UCSD-AML1 (cell line): ENCODE measurements around the gene ERC2.

Experiments used
- DNase-seq: peaks from one replicate; lab custom pipeline; 2025; ENCODE audit not compliant: unreplicated experiment; lab: John Stamatoyannopoulos, UW

Gene ERC2

GRCh38 chr3:55895897-55896566 lies 572.2 kb downstream of the ERC2 start:
- DNase-seq, result no peak

DNA sequence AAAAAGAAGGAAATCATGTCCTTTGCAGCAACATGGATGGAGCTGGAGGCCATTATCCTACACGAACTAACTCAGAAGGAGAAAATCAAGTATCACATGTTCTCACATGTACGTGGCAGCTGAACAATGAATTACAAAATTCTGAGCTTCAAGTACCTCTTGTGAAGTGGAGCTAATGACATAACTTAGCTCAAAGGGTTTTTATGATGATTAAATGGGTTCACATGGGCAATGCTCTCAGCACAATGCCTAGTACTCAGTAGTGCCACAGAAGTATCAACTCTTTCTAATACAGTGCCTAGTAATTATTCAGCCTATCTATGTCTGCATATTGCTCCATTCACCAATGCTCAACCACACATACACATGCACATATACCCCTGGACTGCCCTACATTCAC lies 573.7 kb downstream of the ERC2 start:
- DNase-seq, result no peak

GRCh38 chr3:55893045-55893664 lies 575.1 kb downstream of the ERC2 start:
- no peak for DNase-seq

DNA sequence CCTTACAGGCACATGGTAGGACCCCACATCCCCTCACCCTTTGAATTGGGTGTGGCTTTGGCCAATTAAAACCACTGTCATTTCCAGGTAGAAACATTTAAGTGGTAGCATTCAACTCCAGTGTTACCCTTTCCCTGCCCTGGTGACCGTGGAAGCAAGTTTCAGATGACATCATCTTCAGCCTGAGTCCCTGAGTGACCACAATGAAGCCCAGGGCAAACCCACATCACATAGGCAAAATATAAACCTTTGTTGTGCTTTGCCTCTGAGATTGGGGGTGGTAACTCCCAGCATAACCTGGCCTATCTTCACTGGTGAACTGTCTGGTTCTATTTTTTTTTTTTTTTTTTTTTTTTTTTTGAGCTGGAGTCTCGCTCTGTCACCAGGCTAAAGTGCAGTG lies 577.2 kb downstream of the ERC2 start:
- no peak for DNase-seq

- no peak for DNase-seq
These were observed 579.9 kb downstream of the ERC2 start for GRCh38 chr3:55888282-55888885.

DNA sequence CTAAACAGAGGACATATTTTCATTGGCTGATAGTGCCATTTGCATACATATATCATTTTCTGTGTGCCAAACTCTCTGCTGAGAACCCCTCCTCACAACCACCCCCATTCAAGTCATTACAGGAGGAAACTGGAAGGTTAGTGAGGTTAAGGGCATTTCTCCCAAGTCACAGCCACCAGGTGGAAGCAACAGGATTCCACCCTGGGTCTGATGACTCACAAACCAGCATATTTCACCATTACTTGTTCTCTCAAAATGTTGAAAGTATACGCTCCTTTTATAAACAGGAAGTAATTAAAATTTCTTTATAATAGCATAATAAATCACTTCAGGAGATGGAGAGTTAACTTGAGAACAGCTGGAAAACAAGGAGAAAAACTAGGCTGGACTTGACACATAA lies 582.5 kb downstream of the ERC2 start:
- DNase-seq, result no peak

DNA sequence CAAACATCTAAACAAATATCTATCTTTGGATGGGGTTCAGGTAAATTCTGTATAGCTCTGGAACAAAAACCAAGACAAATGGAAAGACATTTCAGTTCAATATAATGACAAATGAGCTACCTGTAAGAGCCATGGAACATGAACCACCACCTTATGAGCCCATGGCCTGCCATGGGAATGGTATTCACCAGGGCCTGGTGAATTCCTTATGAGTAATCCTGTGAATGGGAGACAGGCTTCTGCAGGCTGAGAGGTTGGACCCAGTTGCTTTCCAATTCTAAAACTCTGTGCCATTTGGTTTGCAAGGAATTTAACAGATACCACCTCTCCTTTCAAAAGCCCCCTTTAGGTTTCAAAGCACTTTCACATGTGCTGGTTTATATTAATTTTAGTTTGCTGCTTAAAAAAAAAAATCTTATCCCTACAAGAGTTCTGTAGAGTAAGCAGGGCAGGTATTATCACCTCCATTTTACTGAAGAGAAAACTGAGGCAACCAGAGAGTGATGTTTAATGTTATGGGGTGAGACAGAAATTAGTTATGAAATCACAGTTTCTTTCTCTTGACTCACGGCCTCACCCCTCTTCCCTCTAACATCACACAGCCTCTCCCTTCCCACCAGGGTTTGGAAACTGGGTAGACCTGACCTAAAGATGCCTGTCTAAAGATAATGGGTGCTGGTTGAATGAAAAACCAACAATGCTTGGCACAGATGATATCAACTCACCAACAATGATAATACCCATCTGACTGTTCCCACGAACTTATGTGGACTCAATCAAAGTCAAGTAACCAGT lies 583.6 kb downstream of the ERC2 start:
- DNase-seq, result no peak

- no peak for DNase-seq
These were observed 584.2 kb downstream of the ERC2 start for GRCh38 chr3:55884066-55884465.

DNA sequence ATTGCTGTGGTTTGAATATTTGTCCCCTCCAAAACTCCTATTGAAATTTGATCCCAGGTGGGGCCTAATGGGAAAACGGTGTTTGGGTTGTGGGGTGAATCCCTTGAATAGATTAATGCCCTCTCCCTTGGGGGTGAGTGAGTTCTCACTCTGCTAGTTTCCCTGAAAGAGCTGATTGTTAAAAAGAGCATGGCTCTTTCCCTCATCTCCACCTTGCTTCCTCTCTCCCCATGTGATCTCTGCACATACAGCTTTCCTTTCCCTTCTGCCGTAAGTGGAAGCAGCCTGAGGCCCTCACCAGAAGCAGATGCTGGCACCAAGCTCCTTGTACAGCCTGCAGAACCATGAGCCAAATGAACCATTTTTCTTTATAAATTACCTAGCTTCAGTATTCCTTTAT lies 586.3 kb downstream of the ERC2 start:
- DNase-seq, result no peak

DNA sequence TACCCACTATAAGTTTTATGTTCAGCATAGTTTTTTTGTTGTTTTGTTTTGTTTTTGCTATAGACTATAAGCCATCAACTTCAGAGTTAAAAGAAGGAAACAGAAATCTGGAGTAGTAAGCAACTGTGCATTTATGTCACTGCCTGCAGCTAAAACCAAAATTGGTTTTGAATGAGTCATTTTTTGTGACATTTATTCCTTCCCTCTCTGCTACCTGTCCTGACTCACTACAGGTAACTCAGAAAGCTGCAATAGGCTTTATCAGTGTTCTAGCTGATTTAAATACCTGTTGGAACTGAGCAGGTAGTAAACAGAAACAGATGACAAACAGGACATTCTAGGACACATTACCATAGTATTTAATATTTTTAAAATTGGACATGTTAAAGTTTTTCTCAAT lies 587.9 kb downstream of the ERC2 start:
- DNase-seq, result no peak

DNA sequence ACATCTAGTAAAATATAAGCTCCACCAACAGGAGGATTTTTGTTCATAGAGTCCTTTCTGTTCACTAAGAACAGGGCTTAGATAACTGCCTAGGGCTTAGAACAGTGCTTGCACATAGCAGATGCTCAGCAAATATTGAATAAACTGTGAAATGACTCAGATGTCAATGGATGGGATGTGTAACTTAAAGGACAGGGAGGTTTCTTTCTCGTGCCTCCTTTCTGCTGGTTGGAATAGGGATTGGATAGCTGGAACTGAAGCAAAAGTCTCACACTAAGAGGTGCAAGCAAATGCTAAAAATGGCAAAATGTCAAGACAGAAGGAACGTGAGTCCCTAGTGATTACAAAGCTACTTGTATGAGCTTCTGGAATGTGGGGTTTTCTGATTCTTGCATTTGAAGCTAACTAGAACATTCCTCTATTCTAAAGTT lies 588.4 kb downstream of the ERC2 start:
- no peak for DNase-seq

- no peak for DNase-seq
These were observed 590.6 kb downstream of the ERC2 start for GRCh38 chr3:55877703-55878102.

GRCh38 chr3:55876560-55876959 lies 591.7 kb downstream of the ERC2 start:
- no peak for DNase-seq

- DNase-seq, result no peak
These were observed 593.2 kb downstream of the ERC2 start for GRCh38 chr3:55875113-55875512.

DNA sequence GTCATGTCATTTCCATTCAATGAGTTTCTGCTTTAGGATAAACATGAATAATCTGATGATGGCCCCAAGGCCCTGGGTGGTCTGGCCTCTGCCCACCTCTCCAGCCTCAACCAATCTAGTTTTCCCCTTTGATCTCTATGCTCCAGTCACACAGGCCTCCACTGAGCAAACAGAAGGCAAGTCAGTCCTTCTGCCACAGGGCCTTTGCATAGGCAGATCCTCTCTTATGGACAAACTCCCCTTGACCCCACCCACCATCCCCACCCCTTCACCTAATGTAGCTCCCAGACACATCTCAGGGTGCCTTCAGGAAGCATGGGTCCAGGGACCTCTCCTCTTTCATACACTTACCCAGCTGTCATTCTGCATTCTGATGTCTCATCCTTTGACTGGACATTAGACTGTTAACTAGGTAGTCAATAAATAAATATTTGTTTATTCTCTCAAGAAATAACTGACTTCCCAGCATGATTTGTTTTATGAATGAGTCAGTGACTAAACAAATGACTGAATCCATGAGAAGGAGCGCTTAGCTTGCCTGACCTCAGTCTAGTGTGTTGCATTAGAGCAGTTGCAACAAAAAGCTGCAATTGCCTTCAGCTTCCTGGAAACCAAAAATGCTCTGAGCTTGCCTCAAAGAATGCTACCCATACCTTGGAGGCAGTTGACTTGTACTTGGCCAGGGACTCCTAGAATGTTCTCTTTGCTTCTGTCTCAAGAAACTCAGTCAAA lies 594.6 kb downstream of the ERC2 start:
- no peak for DNase-seq

- DNase-seq, result no peak
These were observed 597.7 kb downstream of the ERC2 start for GRCh38 chr3:55870594-55870993.

DNA sequence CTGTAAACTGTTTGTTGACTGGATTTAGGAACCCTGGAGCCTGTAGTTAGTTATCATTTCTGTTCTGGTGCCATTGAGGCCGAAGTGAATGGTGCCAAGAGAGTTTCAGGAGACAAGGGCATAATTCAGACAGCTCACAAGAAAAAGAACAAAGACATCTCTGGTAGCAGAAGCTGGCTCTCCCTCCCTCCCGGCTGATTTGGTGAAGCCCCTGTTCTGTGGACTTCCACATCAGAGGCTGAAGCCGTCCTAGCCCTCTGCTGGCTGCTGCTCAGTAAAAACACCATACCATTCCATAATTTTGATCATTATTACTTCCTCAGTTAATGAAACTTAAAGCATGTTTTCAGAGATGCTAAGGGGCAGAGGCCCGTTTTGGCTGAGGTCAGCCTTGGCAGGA lies 599.9 kb downstream of the ERC2 start:
- no peak for DNase-seq

DNA sequence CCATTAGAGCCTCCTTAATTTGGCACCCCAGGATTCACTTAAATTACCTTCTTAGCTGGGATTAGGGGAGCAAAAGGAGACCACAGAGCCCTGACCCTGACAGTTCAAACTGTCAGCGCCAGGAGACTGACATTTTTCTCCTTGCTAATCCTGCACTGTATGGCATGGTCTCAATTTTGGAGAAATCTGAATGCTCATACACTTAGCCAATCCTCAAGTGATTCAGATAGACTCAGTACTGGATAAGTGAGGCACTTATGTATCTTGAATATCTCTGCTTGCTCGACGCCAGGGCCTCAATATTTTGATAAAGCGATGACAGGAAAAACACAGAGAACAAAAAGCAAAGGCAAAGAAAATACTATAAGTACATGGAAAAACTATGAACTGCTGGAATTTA lies 605.2 kb downstream of the ERC2 start:
- no peak for DNase-seq

GRCh38 chr3:55860049-55860721 lies 608.1 kb downstream of the ERC2 start:
- DNase-seq, result no peak

DNA sequence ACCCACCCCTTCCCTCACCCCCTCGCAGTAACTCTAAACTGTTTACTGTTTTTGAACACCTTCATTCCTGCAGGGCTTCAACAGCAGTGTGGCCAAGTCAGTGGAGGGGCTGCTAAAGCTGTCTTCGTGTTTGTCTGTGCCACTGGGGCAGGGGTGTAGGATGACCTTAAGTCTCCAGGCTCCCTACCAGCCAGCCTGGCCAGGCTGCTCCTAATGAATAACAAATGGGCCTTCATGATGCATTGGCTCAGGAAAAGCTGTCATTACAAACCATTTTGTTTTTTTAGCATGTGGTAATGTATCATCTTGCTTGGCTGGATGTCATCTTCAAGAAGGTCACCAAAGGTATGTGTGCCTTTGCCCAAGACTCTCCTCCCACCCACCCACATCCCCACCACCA lies 609.0 kb downstream of the ERC2 start:
- no peak for DNase-seq

- DNase-seq, result no peak
These were observed 609.5 kb downstream of the ERC2 start for GRCh38 chr3:55858727-55859126.
